K562 (cell line): ENCODE measurements around the gene SHLD1. TPM values are rescaled to one million over a fixed set of nuclear protein-coding genes. Genes with fewer than 3 reads are reported as not detected.
A peak's percentile ranks its signal among the peaks of the same experiment; 100 is the strongest.

Source experiments
- ELF4 ChIP-seq: fragments of 450-650 bp; formaldehyde crosslinking; IDR thresholded peaks from 2 replicates; pipeline ENCODE4 v1.4.0; 2022; ENCODE audit warnings: missing genetic modification characterization
- HDAC6 ChIP-seq: IDR thresholded peaks from 2 replicates; pipeline ENCODE4 v1.6.1; 2012; ENCODE audit warnings: low read depth, mild to moderate bottlenecking, control low read depth, inconsistent platforms, low read length, moderate library complexity
- HMBOX1 ChIP-seq: sonication (generic); IDR thresholded peaks from 2 replicates; pipeline ENCODE4 v1.6.1; 2016
- HNRNPLL ChIP-seq: fragments of 200-400 bp; formaldehyde crosslinking; IDR thresholded peaks from 2 replicates; pipeline ENCODE4 v1.6.1; 2017; ENCODE audit warnings: low read length, low read depth, mild to moderate bottlenecking; ENCODE audit not compliant: poor library complexity, severe bottlenecking
- MBD1 ChIP-seq: fragments of 250-450 bp; sonication (Bioruptor Pico); IDR thresholded peaks from 2 replicates; pipeline ENCODE4 v1.8.0; 2022; ENCODE audit warnings: inconsistent platforms
- MCM3 ChIP-seq: fragments of 450-650 bp; IDR thresholded peaks from 2 replicates; pipeline ENCODE4 v1.6.1; 2016
- MYC ChIP-seq, 2 experiments: fragments of 250-450 bp in 1 of 2; sonication (Bioruptor Pico) in 1 of 2; IDR thresholded peaks; 2 replicates each; pipeline versions ENCODE4 v1.5.1 to v1.6.1; 2012 to 2021; ENCODE audit warnings: low read depth in 2 of 2, borderline replicate concordance in 1 of 2, improper control_type of control experiment in 1 of 2, low read length in 1 of 2, mild to moderate bottlenecking in 1 of 2, moderate library complexity in 1 of 2
- PRPF4 ChIP-seq: fragments of 200-400 bp; formaldehyde crosslinking; IDR thresholded peaks from one replicate; pipeline ENCODE4 v1.6.1; 2017; ENCODE audit warnings: low read length, low read depth, mild to moderate bottlenecking; ENCODE audit not compliant: insufficient read depth, poor library complexity, severe bottlenecking
- SREBF1 ChIP-seq: fragments of 150-350 bp; IDR thresholded peaks from 2 replicates; pipeline ENCODE4 v1.6.1; 2014; ENCODE audit warnings: antibody characterized with exemption, low read depth, low read length, borderline replicate concordance
- TEAD4 ChIP-seq, 2 experiments: sonication (generic) in 1 of 2; formaldehyde crosslinking in 1 of 2; IDR thresholded peaks; 2 replicates each; pipeline versions ENCODE4 v1.6.1 to v1.8.0; 2012 to 2022; ENCODE audit warnings: borderline replicate concordance in 1 of 2, inconsistent platforms in 1 of 2, low read length in 1 of 2, mild to moderate bottlenecking in 1 of 2, missing genetic modification reagents in 1 of 2
- USF2 ChIP-seq: sonication (generic); formaldehyde crosslinking; IDR thresholded peaks from 2 replicates; pipeline ENCODE4 v1.5.0; 2020; ENCODE audit warnings: missing genetic modification reagents
- XRCC3 ChIP-seq: fragments of 450-650 bp; IDR thresholded peaks from 2 replicates; pipeline ENCODE4 v1.6.1; 2017; ENCODE audit warnings: mild to moderate bottlenecking, moderate library complexity
- YY1 ChIP-seq, 3 experiments: IDR thresholded peaks; 2 replicates each; pipeline ENCODE4 v1.6.1; 2011; ENCODE audit warnings: low read length in 2 of 3, mild to moderate bottlenecking in 2 of 3, moderate library complexity in 2 of 3, borderline replicate concordance in 1 of 3, control low read depth in 1 of 3, low read depth in 1 of 3; ENCODE audit not compliant: insufficient read depth in 3 of 3, insufficient replicate concordance in 2 of 3, control insufficient read depth in 1 of 3, insufficient read length in 1 of 3; ENCODE audit errors: extremely low read depth in 1 of 3
- ZFX ChIP-seq: sonication (generic); formaldehyde crosslinking; IDR thresholded peaks from 2 replicates; pipeline ENCODE4 v1.8.0; 2022; ENCODE audit warnings: mild to moderate bottlenecking, missing genetic modification reagents, moderate library complexity
- ZNF431 ChIP-seq: sonication (generic); formaldehyde crosslinking; IDR thresholded peaks from 2 replicates; pipeline ENCODE4 v1.8.0; 2022; ENCODE audit warnings: mild to moderate bottlenecking, missing genetic modification reagents
- ZNF785 ChIP-seq: fragments of 250-450 bp; sonication (Bioruptor Pico); IDR thresholded peaks from 2 replicates; pipeline ENCODE4 v1.4.0; 2020; ENCODE audit warnings: mild to moderate bottlenecking
- polyA plus RNA-seq, 8 experiments: library from polyadenylated mRNA; depleted of rRNA in 4 of 8; stranded (reverse) in 5 of 8; unstranded in 3 of 8; fragments of >200 nt; fragmentation: Nextera tagmentation in 2 of 8; fragmentation: Illumina TruSeq in 1 of 8; extraction: Ambion mirVana in 2 of 8; extraction: Trizol in 1 of 8; gene quantifications; 2 replicates each; pipeline versions ENCODE4 v1.2.1 to v1.2.3, GENCODE V29; 2011 to 2014; ENCODE audit warnings: inconsistent platforms in 1 of 8, missing spikeins in 1 of 8
- total RNA-seq, 7 experiments: library from RNA; depleted of rRNA in 6 of 7; stranded (reverse); fragments of >200 nt in 6 of 7; fragmentation: Illumina TruSeq in 2 of 7; extraction: Trizol in 2 of 7; gene quantifications; 2 replicates each; pipeline versions ENCODE4 v1.2.1 to v1.2.3, GENCODE V29; 2011 to 2021; ENCODE audit warnings: low replicate concordance in 1 of 7
- TF ChIP-seq, protein P1 (sequence below): fragments of 200-800 bp; sonication (Bioruptor generic); IDR thresholded peaks from 2 replicates; pipeline ENCODE4 v1.6.1; 2017; ENCODE audit warnings: missing genetic modification characterization, missing compliant biosample characterization
- TF ChIP-seq, protein P2 (sequence below): fragments of 250-450 bp; sonication (Bioruptor Pico); IDR thresholded peaks from 2 replicates; pipeline ENCODE4 v1.5.1; 2021; ENCODE audit warnings: mild to moderate bottlenecking

SHLD1 gene
- total and polyA plus RNA-seq, 9 of the 15 experiments (the other 6 are each of a cell fraction or from before 2014, with no cell fraction given) = 3.7 to 21.6 (median 8.2) TPM

GRCh38 chr20:5749952-5750779 is at the start of gene SHLD1 (continued):
- TF ChIP-seq, protein P1, sequence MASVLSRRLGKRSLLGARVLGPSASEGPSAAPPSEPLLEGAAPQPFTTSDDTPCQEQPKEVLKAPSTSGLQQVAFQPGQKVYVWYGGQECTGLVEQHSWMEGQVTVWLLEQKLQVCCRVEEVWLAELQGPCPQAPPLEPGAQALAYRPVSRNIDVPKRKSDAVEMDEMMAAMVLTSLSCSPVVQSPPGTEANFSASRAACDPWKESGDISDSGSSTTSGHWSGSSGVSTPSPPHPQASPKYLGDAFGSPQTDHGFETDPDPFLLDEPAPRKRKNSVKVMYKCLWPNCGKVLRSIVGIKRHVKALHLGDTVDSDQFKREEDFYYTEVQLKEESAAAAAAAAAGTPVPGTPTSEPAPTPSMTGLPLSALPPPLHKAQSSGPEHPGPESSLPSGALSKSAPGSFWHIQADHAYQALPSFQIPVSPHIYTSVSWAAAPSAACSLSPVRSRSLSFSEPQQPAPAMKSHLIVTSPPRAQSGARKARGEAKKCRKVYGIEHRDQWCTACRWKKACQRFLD (CRISPR knock-in tag) = peak; percentile 87; the same call in 1 of the 2 replicates
- no peak for TF ChIP-seq TEAD4 (IDR thresholded peaks at IDR 0.05; ENCODE audit: low read length)
- no peak for TF ChIP-seq TEAD4 (CRISPR knock-in tag; IDR thresholded peaks at IDR 0.05; ENCODE audit: borderline replicate concordance)
- TF ChIP-seq USF2 = no peak
- no peak for TF ChIP-seq ELF4 (CRISPR knock-in tag)
- TF ChIP-seq HMBOX1 = no peak
- TF ChIP-seq ZNF431 (CRISPR knock-in tag) = no peak
- peak; percentile 83 for TF ChIP-seq ZFX (CRISPR knock-in tag)
- TF ChIP-seq HDAC6 = no peak
- TF ChIP-seq, protein P2, sequence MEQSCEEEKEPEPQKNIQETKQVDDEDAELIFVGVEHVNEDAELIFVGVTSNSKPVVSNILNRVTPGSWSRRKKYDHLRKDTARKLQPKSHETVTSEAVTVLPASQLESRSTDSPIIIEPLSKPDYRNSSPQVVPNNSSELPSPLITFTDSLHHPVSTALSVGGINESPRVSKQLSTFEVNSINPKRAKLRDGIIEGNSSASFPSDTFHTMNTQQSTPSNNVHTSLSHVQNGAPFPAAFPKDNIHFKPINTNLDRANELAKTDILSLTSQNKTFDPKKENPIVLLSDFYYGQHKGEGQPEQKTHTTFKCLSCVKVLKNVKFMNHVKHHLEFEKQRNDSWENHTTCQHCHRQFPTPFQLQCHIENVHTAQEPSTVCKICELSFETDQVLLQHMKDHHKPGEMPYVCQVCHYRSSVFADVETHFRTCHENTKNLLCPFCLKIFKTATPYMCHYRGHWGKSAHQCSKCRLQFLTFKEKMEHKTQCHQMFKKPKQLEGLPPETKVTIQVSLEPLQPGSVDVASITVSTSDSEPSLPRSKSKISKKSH (CRISPR knock-in tag) = no peak
- TF ChIP-seq PRPF4 = no peak
- no peak for TF ChIP-seq XRCC3
- TF ChIP-seq SREBF1 = no peak
- TF ChIP-seq ZNF785 (CRISPR knock-in tag) = no peak
- no peak for TF ChIP-seq MCM3
- no peak for TF ChIP-seq MBD1 (CRISPR knock-in tag)
- TF ChIP-seq YY1 (IDR thresholded peaks at IDR 0.05; ENCODE audit: borderline replicate concordance in 1 of 3, control insufficient read depth in 1 of 3, extremely low read depth in 1 of 3, insufficient read depth in 3 of 3, insufficient read length in 1 of 3, insufficient replicate concordance in 2 of 3, low read depth in 1 of 3, low read length in 2 of 3) = peak; percentile 98 to 100 (median 100)
- peak; percentile 79 for TF ChIP-seq MYC (IDR thresholded peaks at IDR 0.05; ENCODE audit: low read depth, low read length)
- no peak for TF ChIP-seq MYC (CRISPR knock-in tag; IDR thresholded peaks at IDR 0.05; ENCODE audit: borderline replicate concordance, low read depth)
- no peak for TF ChIP-seq HNRNPLL
